Measurements from ENCODE around the gene THUMPD1. TPM values are rescaled to one million over a fixed set of nuclear protein-coding genes. Genes with fewer than 3 reads are reported as not detected.

Gene THUMPD1
- total and polyA plus RNA-seq, 10 of the 15 experiments (the other 5 are each of a cell fraction or from before 2014, with no cell fraction given) = 21.5 to 49.5 (median 36.9) TPM

GRCh38 chr16:20741554-20742285 lies at the start of gene THUMPD1 (continued):
- 0 out of 2 replicates have a peak, but pooled peaks have one; percentile 35 for TF ChIP-seq HSF1 (IDR thresholded peaks at IDR 0.05; ENCODE audit: low read depth, low read length)
- TF ChIP-seq BMI1 (IDR thresholded peaks at IDR 0.05; ENCODE audit: borderline replicate concordance) = no peak
- peak; percentile 43 to 54; a peak in 2 of 4 replicates for TF ChIP-seq BHLHE40 (IDR thresholded peaks at IDR 0.05; ENCODE audit: borderline replicate concordance in 1 of 2, low read depth in 2 of 2, low read length in 1 of 2)
- TF ChIP-seq RFX5 (IDR thresholded peaks at IDR 0.05; ENCODE audit: low read depth, low read length) = 0 out of 2 replicates have a peak, but pooled peaks have one; percentile 26
- TF ChIP-seq NR2C1 (IDR thresholded peaks at IDR 0.05) = peak; percentile 28; the same call in 1 of the 2 replicates
- TF ChIP-seq PML (IDR thresholded peaks at IDR 0.05; ENCODE audit: low read length) = 0 out of 2 replicates have a peak, but pooled peaks have one; percentile 47
- TF ChIP-seq BCL11A (IDR thresholded peaks at IDR 0.05; ENCODE audit: low read depth, low read length) = no peak
- TF ChIP-seq JUNB (IDR thresholded peaks at IDR 0.05) = no peak
- TF ChIP-seq CTCF (IDR thresholded peaks at IDR 0.05 in 2 of 3, conservative IDR thresholded peaks at IDR 0.05 in 1 of 3; ENCODE audit: control insufficient read depth in 2 of 3, extremely low read depth in 1 of 3, insufficient read depth in 1 of 3, low read depth in 3 of 3, low read length in 3 of 3) = peak; percentile 6 to 20 (median 19); a peak in 2 of 6 replicates
- TF ChIP-seq SMARCA5 (IDR thresholded peaks at IDR 0.05) = no peak
- no peak for TF ChIP-seq PAX5 (IDR thresholded peaks at IDR 0.05; ENCODE audit: borderline replicate concordance, low read depth, low read length)
- TF ChIP-seq EGR1 (IDR thresholded peaks at IDR 0.05; ENCODE audit: borderline replicate concordance in 1 of 2, low read depth in 2 of 2, low read length in 2 of 2) = peak in 1 of 2 experiments; percentile 38; a peak in 1 of 3 replicates
- no peak for TF ChIP-seq E2F4 (IDR thresholded peaks at IDR 0.05; ENCODE audit: low read depth, low read length)
- no peak for TF ChIP-seq IRF3 (IDR thresholded peaks at IDR 0.05)
- TF ChIP-seq CHD1 (IDR thresholded peaks at IDR 0.05; ENCODE audit: low read depth, low read length) = no peak
- peak; percentile 100 for TF ChIP-seq CREM (IDR thresholded peaks at IDR 0.05; ENCODE audit: low read depth)
- TF ChIP-seq NRF1 (conservative IDR thresholded peaks at IDR 0.05; ENCODE audit: low read depth, low read length) = no peak
- no peak for TF ChIP-seq ZNF592 (IDR thresholded peaks at IDR 0.05)
- TF ChIP-seq STAT1 (conservative IDR thresholded peaks at IDR 0.05) = no peak; the same call in 1 of the 2 replicates
- TF ChIP-seq SUZ12 (IDR thresholded peaks at IDR 0.05; ENCODE audit: unreplicated experiment) = no peak

Measured in GM12878 (cell line).